Suprapubic skin (tissue), 3 donors: ENCODE data around the gene SOCS1.

Source experiments
- CTCF ChIP-seq, 2 donors: fragments of 200-600 bp in 1 of 2; fragments of 450-650 bp in 1 of 2; sonication (generic) in 1 of 2; IDR thresholded peaks; one replicate each; pipeline ENCODE4 v1.5.1; 2016 to 2019; ENCODE audit warnings: antibody characterized with exemption in 2 of 2, mild to moderate bottlenecking in 1 of 2, moderate library complexity in 1 of 2
- EP300 ChIP-seq: sonication (generic); formaldehyde crosslinking; IDR thresholded peaks from one replicate; pipeline ENCODE4 v1.6.1; 2017; ENCODE audit warnings: antibody characterized with exemption
- POLR2A ChIP-seq, 2 donors: fragments of 450-650 bp; IDR thresholded peaks; one replicate each; pipeline ENCODE4 v1.6.1; 2017; ENCODE audit warnings: antibody characterized with exemption in 2 of 2, mild to moderate bottlenecking in 2 of 2, moderate library complexity in 2 of 2

GRCh38 chr16:11277607-11278337, 21.8 kb upstream of the SOCS1 start:
- TF ChIP-seq CTCF (IDR thresholded peaks at IDR 0.05) (no peak), POLR2A (IDR thresholded peaks at IDR 0.05) (no peak), EP300 (no peak)
